T-helper 2 cell treated with Interferon-gamma antibody and Interleukin-4, amounts not matched to agents 100 ng/mL and 5 ng/mL, for 36 hours (primary cell): ENCODE measurements around the gene TBL3. TPM values are rescaled to one million over a fixed set of nuclear protein-coding genes. Genes with fewer than 3 reads are reported as not detected.
"Not testable (repeated sequence)": the region's sequence is repeated elsewhere in the genome, so short reads cannot be mapped to it uniquely, and the experiment has no call there.

ENCODE experiments used
- intact Hi-C: fragments of 100-400 bp; cut with micrococcal nuclease; formaldehyde crosslinking; loops from one replicate; pipeline ENCODE4 v1.15.1; 2023
- total RNA-seq: library from RNA; stranded (reverse); gene quantifications from 2 replicates; pipeline ENCODE4 v1.2.3, GENCODE V29; 2022

TBL3 gene
- total RNA-seq, 1 donor from 2014 or later, result 36.7 TPM

GRCh38 chr16:1942810-1943726 lies 28.8 kb upstream of the TBL3 start, which contains the start of gene MSRB1:
Gene MSRB1 (minus strand): TSS chr16:1943199. CDS start chr16:1943156, 43 bp downstream.
- intact Hi-C loops, result loop anchor here (1.0 to 2.0 kb wide), 2 partner anchors 16 to 22 kb away; partner anchors contain the start of genes NDUFB10 and RPS2

GRCh38 chr16:1944612-1945199 lies 27.1 kb upstream of the TBL3 start:
- intact Hi-C loops, result no loop called here

GRCh38 chr16:1945559-1946391 lies 26.1 kb upstream of the TBL3 start:
- intact Hi-C loops, result no loop called here

GRCh38 chr16:1946495-1947368 lies 25.1 kb upstream of the TBL3 start:
- intact Hi-C loops, result no loop called here

GRCh38 chr16:1947369-1947670 lies 24.5 kb upstream of the TBL3 start:
- intact Hi-C loops, result no loop called here

- intact Hi-C loops, result no loop called here
Observed at GRCh38 chr16:1949507-1949906, 22.3 kb upstream of the TBL3 start.

GRCh38 chr16:1950047-1950446 lies 21.8 kb upstream of the TBL3 start:
- intact Hi-C loops, result no loop called here

- intact Hi-C loops, result no loop called here
Observed at GRCh38 chr16:1950559-1950958, 21.3 kb upstream of the TBL3 start.

GRCh38 chr16:1953734-1954133 lies 18.1 kb upstream of the TBL3 start:
- intact Hi-C loops, result no loop called here

- intact Hi-C loops, result loop anchor here (5.0 kb wide), 1 partner anchor 185 kb away; the partner anchor contains the start of genes EME2, MRPS34 and NME3
Observed at GRCh38 chr16:1957434-1958142, 14.3 kb upstream of the TBL3 start.

- intact Hi-C loops, result loop anchor here (5.0 kb wide), 1 partner anchor 186 kb away; the partner anchor contains the start of genes EME2, MRPS34 and NME3
Observed at GRCh38 chr16:1958143-1958491, 13.7 kb upstream of the TBL3 start.

GRCh38 chr16:1958715-1959268 lies 13.1 kb upstream of the TBL3 start:
- intact Hi-C loops, result loop anchor here (1.0 to 5.0 kb wide), 2 partner anchors 15 to 186 kb away; partner anchors contain the start of genes EME2, MRPS34, MSRB1 and NME3

GRCh38 chr16:1959269-1960039 lies 12.4 kb upstream of the TBL3 start, which contains the start of gene NDUFB10:
Gene NDUFB10 (plus strand): TSS chr16:1959538. CDS start chr16:1959625, 87 bp downstream.
- intact Hi-C loops, result loop anchor here (1.0 to 5.0 kb wide), 2 partner anchors 16 to 187 kb away; partner anchors contain the start of genes EME2, MRPS34, MSRB1 and NME3

- intact Hi-C loops, result no loop called here
Observed at GRCh38 chr16:1960665-1961630, 10.9 kb upstream of the TBL3 start.

- intact Hi-C loops, result no loop called here
Observed at GRCh38 chr16:1961651-1962067, 10.2 kb upstream of the TBL3 start.

GRCh38 chr16:1962161-1963153 lies 9.4 kb upstream of the TBL3 start:
- intact Hi-C loops, result not testable (repeated sequence)
